GM10266 (cell line): Measurements from ENCODE around the gene EHBP1L1.

Experiments
- DNase-seq: peaks from one replicate; pipeline ENCODE4 v3.0.0; 2012; ENCODE audit errors: extremely low spot score
- CTCF ChIP-seq: IDR thresholded peaks from 2 replicates; pipeline ENCODE4 v1.5.1; 2012; ENCODE audit warnings: mild to moderate bottlenecking, low read depth; ENCODE audit not compliant: control insufficient read depth, insufficient read depth; ENCODE audit errors: missing control alignments

Gene EHBP1L1

GRCh38 chr11:65611758-65612603 lies 36.1 kb downstream of the EHBP1L1 start:
- no peak for TF ChIP-seq CTCF
- DNase-seq: no peak

- no peak for DNase-seq
- no peak for TF ChIP-seq CTCF
These were observed 36.8 kb downstream of the EHBP1L1 start for GRCh38 chr11:65612691-65613090.

GRCh38 chr11:65613091-65613928 lies 37.5 kb downstream of the EHBP1L1 start:
- DNase-seq: no peak
- no peak for TF ChIP-seq CTCF

- DNase-seq: peak; percentile 100
These were observed 39.5 kb downstream of the EHBP1L1 start, which contains the start of gene PCNX3 for GRCh38 chr11:65615229-65615949. TSS of gene PCNX3 (plus strand) at chr11:65615776. CDS start at chr11:65616312, 536 bp downstream.

GRCh38 chr11:65615950-65616574 lies 40.2 kb downstream of the EHBP1L1 start:
- no peak for TF ChIP-seq CTCF
- peak; percentile 82 for DNase-seq

More at GRCh38 chr11:65615229-65615949, 39.5 kb downstream of the EHBP1L1 start, which contains the start of gene PCNX3:
- no peak for TF ChIP-seq CTCF

- no peak for TF ChIP-seq CTCF
- no peak for DNase-seq
These were observed 40.7 kb downstream of the EHBP1L1 start for GRCh38 chr11:65616575-65617001.
